OCI-LY3 (cell line): Measurements from ENCODE around the gene IFNA13.

Source experiments
- EZH2phosphoT487 ChIP-seq: fragments of 200-600 bp; shearing (Covaris generic); IDR thresholded peaks from 2 replicates; pipeline ENCODE4 v1.6.1; 2018; ENCODE audit warnings: antibody characterized with exemption, mixed run types, low read depth
- TF ChIP-seq, protein P1 (sequence below): fragments of 200-600, 300-600 bp; sonication (generic); IDR thresholded peaks from 2 replicates; pipeline ENCODE4 v1.5.1; 2014; ENCODE audit warnings: antibody characterized with exemption, low read length, low read depth

GRCh38 chr9:21324047-21324446, 43.8 kb downstream of the IFNA13 start:
- TF ChIP-seq EZH2phosphoT487: no peak
- TF ChIP-seq, protein P1, sequence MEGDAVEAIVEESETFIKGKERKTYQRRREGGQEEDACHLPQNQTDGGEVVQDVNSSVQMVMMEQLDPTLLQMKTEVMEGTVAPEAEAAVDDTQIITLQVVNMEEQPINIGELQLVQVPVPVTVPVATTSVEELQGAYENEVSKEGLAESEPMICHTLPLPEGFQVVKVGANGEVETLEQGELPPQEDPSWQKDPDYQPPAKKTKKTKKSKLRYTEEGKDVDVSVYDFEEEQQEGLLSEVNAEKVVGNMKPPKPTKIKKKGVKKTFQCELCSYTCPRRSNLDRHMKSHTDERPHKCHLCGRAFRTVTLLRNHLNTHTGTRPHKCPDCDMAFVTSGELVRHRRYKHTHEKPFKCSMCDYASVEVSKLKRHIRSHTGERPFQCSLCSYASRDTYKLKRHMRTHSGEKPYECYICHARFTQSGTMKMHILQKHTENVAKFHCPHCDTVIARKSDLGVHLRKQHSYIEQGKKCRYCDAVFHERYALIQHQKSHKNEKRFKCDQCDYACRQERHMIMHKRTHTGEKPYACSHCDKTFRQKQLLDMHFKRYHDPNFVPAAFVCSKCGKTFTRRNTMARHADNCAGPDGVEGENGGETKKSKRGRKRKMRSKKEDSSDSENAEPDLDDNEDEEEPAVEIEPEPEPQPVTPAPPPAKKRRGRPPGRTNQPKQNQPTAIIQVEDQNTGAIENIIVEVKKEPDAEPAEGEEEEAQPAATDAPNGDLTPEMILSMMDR: no peak
